HEK293T (cell line): Measurements from ENCODE around the gene ATP1A3.

Experiments
- ARNT ChIP-seq: fragments of 450-650 bp; IDR thresholded peaks from 2 replicates; pipeline ENCODE4 v1.6.1; 2017; ENCODE audit warnings: mild to moderate bottlenecking
- BHLHE40 ChIP-seq: fragments of 450-650 bp; IDR thresholded peaks from 2 replicates; pipeline ENCODE4 v1.6.1; 2016; ENCODE audit warnings: mild to moderate bottlenecking, moderate library complexity, borderline replicate concordance
- ELF4 ChIP-seq: fragments of 450-650 bp; IDR thresholded peaks from 2 replicates; pipeline ENCODE4 v1.6.1; 2017; ENCODE audit warnings: antibody characterized with exemption
- FOXA1 ChIP-seq: fragments of 450-650 bp; IDR thresholded peaks from 2 replicates; pipeline ENCODE4 v1.6.1; 2016; ENCODE audit warnings: mild to moderate bottlenecking
- HDGF ChIP-seq: fragments of 450-650 bp; IDR thresholded peaks from 2 replicates; pipeline ENCODE4 v1.6.1; 2017; ENCODE audit warnings: antibody characterized with exemption, borderline replicate concordance
- LEF1 ChIP-seq: fragments of 450-650 bp; IDR thresholded peaks from 2 replicates; pipeline ENCODE4 v1.6.1; 2017; ENCODE audit warnings: mild to moderate bottlenecking, borderline replicate concordance
- PKNOX1 ChIP-seq: fragments of 450-650 bp; IDR thresholded peaks from 2 replicates; pipeline ENCODE4 v1.6.1; 2016
- SP1 ChIP-seq: fragments of 450-650 bp; IDR thresholded peaks from 2 replicates; pipeline ENCODE4 v1.6.1; 2017

GRCh38 chr19:42028304-42029216 is 34.5 kb upstream of the ATP1A3 start:
- TF ChIP-seq ELF4 (no peak), HDGF (no peak), PKNOX1 (no peak), BHLHE40 (no peak), SP1 (no peak), ARNT (no peak), FOXA1 (no peak), LEF1 (no peak)
